Measurements from ENCODE around the gene PIK3R2.

Gene PIK3R2

DNA sequence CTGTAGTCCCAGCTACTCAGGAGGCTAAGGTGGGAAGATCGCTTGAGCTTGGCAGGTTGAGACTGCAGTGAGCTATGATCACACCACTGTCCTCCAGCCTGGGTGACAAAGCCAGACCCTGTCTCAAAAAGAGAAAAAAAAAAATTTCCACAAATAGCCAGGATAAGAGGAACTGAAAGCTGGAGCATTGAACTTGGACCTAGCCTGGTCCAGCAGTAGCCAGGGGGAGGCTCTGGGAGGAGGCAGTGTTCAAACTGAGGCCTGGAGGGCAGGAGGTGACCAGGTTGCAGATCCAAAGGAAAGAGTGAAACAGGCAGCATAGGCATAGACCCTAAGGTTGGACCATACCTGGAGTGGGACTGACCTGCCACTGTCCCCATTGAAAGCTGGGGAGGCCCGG, 26.9 kb upstream of the PIK3R2 start:
- DNase-seq, result no peak

DNA sequence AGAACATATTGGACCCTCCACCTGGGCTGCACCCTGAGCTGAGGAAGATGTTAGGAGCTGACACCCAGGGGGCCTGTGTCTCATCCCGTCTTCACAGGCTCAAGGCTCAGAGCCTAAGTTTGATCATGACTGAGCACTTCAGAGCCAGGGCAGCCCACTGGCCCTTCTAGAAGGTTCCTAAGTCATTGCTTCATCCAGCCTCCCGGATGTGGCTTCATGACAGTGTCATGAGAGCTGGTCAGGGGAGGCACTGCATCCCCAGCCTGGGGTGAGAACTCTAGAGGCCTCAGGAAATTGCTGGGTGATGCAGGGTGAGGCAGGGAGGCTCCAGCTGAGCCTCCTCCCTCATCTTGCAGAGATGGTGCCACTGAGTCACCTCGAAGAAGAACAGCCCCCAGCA, 24.9 kb upstream of the PIK3R2 start:
- no peak for DNase-seq

DNA sequence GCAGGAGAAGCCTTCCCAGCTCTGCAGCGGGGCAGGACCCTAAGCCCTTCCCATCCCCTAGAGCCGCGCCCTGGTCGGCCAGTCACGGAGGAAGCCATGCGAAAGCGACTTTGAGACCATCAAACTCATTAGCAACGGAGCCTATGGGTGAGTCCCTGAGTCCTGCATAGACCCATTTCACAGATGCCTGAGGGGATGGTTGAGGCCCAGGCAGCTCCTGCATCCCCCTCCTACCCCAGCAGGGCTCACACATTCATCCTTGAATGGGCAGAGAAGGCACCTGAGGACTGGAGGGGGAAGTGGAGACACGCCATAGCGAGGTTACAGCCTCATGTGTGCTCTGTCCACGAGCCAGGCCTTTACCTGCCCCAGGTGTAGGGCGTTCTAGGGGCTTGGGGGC, 24.2 kb upstream of the PIK3R2 start:
- DNase-seq, result no peak

DNA sequence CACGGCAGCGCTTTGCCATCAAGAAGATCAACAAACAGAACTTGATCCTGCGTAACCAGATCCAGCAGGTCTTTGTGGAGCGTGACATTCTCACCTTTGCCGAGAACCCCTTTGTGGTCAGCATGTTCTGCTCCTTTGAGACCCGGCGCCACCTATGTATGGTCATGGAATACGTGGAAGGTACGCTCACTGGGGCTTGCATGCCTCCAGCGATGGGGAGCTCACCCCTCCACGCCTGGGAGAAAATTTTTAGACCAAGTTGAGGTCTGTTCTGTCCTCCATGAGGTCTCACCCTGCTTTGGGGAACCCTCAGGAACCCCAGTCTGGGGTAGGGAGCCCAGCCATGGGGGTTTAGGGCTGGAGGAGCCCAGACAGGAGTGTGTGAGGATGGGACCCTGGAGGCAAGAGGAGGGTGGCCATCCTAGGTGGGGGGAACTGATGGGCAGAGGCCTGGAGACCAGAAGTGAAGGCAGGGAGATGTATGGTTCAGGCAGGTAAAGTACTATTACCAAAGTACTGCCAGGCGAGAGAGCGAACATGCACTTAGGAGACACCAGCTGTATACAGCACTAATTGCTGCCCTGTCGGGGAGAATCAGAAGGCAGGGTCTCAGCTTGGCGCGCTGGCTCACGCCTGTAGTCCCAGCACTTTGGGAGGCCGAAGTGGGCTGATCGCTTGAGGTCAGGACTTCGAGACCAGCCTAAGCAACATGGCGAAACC, 22.3 kb upstream of the PIK3R2 start:
- DNase-seq, result no peak

DNA sequence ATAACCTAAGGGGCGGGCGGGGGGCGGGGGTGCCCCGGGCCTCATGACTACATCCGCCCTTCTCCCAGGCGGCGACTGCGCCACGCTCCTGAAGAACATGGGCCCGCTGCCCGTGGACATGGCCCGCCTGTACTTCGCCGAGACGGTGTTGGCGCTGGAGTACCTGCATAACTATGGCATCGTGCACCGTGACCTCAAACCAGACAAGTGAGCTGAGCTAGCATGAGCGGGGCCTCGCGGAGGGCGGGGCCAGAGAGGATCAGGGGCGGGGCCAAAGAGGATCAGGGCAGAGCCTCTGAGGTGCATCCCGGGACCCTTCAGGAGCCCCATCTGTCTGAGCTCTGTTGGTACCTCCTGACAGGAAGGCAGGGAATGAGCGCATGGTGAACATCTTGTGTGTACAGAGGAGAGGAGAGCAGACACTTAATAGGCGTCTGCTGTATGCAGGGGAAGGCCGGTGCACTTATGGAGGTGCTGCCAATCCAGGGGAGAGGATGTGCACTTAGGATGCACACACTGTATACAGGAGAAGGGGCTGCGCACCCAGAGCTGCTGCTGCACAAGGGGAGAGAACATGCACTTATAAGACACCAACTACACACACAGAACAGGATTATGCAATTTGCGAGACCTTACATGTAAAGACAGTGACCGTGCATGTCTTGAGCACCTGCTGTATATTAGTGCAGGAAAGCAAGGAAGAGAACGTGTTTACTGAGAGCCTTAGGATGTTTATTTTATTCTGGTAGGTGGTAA, 20.9 kb upstream of the PIK3R2 start:
- DNase-seq, result no peak

GRCh38 chr19:18135712-18136584, 17.0 kb upstream of the PIK3R2 start:
- DNase-seq, result no peak

GRCh38 chr19:18137242-18137641, 15.7 kb upstream of the PIK3R2 start:
- DNase-seq, result no peak

- DNase-seq, result no peak
These were observed 15.2 kb upstream of the PIK3R2 start for GRCh38 chr19:18137657-18138339.

GRCh38 chr19:18140473-18140872, 12.5 kb upstream of the PIK3R2 start:
- DNase-seq, result no peak

DNA sequence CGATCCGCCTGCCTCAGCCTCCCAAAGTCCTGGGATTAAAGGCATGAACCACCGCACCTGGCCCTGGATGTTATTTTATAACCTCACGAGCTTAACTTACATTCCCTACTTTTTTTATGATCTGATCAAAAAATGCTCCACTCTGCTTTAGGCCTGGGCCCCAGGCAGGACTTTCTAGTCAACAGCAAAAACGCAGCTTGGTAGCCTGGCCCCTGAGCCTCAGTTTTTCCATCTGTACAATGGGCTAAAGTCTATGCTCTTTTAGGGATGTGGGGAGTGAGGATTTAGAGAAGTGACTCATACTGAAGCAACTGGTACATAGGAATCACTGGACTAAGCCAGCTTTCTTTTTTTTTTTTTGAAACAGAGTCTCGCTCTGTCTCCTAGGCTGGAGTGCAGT, 11.9 kb upstream of the PIK3R2 start:
- DNase-seq, result no peak

- DNase-seq, result no peak
These were observed 9.1 kb upstream of the PIK3R2 start for GRCh38 chr19:18143902-18144301.

DNA sequence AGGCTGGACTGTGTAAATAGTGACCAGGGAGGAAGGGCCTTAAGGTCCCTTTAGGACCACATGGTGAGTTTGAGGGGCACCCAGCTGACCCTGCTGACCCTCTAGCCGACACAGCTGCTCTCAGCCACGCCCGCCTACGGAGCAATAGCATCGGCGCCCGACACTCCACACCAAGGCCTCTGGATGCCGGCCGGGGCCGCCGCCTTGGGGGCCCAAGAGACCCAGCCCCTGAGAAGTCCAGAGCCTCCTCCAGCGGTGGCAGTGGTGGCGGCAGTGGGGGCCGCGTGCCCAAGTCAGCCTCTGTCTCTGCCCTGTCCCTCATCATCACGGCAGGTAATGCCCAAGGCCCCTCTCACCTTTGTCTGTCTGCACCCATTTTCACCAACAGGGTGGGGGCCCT, 8.6 kb upstream of the PIK3R2 start:
- no peak for DNase-seq

- no peak for DNase-seq
These were observed 8.1 kb upstream of the PIK3R2 start for GRCh38 chr19:18144906-18145305.

DNA sequence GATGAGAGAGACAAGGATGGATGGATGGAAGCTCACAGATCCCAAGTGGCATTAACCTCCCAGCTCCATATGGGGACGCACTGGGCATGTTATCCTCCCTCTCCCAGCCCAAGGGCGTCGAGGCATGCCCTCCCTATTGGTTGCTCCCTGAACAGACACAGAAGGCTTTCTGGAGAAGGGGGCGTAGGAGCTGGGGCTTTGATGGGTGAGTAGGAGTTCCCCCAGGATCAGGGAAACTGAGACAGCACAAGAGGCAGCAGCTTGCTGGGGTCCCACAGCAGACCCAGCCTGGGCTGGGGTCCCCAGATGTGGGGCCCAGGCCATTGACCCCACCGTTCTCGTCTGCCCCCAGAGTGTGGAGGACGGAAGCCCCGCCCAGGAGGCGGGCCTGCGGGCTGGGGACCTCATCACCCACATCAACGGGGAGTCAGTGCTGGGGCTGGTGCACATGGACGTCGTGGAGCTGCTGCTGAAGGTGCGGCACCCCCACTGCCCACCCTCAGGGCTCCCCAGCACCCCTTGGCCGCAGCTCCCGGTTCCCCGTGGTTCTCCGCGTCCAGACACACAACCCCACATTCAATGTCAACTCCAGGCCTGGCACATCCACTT, 7.5 kb upstream of the PIK3R2 start:
- no peak for DNase-seq

DNA sequence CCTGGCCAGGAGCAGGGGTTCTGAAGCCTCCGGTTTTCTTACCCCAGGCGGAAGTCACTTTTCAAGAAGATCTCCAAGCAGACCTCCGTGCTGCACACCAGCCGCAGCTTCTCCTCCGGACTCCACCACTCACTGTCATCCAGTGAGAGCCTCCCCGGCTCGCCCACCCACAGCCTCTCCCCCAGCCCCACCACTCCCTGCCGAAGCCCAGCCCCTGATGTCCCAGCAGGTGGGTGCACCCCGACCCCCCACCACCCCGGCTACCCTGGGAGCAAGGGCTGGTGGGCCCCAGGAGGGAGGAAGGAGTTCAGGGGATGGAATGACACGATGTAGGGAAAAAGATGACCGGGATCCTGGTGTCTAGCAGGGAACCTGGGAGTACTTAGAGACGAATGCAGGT, 5.6 kb upstream of the PIK3R2 start:
- no peak for DNase-seq

GRCh38 chr19:18149596-18149975, 3.4 kb upstream of the PIK3R2 start:
- no peak for DNase-seq

- DNase-seq, result no peak
These were observed 2.0 kb upstream of the PIK3R2 start for GRCh38 chr19:18150776-18151624.

DNA sequence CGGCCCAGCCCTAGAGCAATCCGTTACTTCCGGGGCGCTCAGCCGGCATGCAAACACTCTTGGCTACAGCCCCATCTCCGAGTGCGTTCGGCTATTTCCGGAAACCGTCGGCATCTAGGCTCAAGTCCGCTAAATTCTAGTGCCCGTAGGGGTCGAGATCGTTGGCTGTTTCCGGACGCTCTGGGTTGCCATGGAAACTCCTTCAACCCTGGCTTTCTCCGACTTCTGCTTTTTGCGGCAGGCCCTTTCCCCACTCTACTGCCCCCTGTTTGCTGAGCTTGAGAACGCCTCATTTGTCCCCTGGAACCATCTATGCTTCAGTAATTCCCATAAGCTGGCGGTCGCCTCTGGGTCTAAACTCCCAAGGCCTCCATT, 534 bp upstream of the PIK3R2 start:
- peak; percentile 92 for DNase-seq

DNA sequence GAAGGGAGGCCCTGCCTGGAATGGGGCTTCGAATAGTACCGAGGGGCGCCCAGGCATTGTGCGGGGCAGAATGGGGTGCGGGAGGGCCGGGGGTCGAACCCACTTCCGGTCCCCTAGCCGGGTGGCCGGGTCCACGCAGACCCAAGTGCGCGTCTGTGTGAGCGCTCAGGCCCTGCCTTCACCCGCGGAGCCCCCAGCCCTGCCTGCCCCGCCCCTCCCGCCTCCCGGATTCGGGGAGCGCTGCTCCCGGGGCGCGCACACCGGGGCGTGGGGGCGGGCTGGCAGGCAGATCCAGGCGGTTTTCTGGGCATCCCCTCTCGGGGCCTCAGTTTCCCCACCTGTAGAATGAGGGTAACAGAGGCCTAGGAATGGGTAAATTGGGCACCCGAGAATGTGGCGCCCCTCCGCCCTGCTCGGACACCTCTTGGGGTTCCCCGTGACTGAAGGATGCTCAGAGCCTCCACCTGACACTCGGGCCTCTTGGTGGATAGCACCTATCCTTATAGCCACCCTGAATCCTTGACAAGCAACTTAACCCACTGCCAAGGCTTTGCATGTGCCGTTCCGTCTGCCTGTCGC, 682 bp downstream of the PIK3R2 start:
- no peak for DNase-seq

- DNase-seq, result no peak
These were observed 2.4 kb downstream of the PIK3R2 start for GRCh38 chr19:18155095-18156087.
